ENCODE data around the gene ZNF827. TPM values are rescaled to one million over a fixed set of nuclear protein-coding genes. Genes with fewer than 3 reads are reported as not detected.

ZNF827 gene
- total RNA-seq, 4 donors from 2014 or later, result 5.2 to 11.0 (median 6.4) TPM

DNA sequence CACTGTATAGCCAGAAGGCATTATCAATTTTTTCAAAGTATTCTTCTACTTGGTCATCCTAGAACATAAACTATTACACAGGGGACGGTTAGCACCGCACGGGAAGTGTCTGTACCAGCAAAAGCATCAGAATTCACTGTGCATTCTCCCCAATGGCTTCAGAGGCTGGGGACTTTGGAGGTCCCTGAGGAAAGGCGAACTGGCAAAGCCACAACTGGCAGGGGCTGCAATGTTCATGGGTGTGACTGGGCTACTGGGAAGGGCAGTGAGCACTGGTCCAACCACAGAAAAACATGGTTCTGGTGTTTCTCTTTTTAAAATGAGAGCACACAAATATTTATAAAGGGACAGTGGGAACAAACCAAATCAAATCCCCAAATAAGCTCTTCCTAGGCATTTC is 175.2 kb downstream of the ZNF827 start:
- no peaks in the 10 kb centered on the region for H3K27me3 ChIP-seq
- no peak for DNase-seq
- intact Hi-C loops (cut with DNase I), result no loop called here
- peaks cover 0 to 70% (median 11%) of the 10 kb centered on the region in 3 donors for H3K36me3 ChIP-seq
- no peak for TF ChIP-seq POLR2A (IDR thresholded peaks at IDR 0.05)
- TF ChIP-seq, protein P1, sequence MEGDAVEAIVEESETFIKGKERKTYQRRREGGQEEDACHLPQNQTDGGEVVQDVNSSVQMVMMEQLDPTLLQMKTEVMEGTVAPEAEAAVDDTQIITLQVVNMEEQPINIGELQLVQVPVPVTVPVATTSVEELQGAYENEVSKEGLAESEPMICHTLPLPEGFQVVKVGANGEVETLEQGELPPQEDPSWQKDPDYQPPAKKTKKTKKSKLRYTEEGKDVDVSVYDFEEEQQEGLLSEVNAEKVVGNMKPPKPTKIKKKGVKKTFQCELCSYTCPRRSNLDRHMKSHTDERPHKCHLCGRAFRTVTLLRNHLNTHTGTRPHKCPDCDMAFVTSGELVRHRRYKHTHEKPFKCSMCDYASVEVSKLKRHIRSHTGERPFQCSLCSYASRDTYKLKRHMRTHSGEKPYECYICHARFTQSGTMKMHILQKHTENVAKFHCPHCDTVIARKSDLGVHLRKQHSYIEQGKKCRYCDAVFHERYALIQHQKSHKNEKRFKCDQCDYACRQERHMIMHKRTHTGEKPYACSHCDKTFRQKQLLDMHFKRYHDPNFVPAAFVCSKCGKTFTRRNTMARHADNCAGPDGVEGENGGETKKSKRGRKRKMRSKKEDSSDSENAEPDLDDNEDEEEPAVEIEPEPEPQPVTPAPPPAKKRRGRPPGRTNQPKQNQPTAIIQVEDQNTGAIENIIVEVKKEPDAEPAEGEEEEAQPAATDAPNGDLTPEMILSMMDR (IDR thresholded peaks at IDR 0.05), result no peak
- H3K27ac ChIP-seq, result no peak overlapping the region
- no peak overlapping the region for H3K4me3 ChIP-seq
- WGBS, 2 donors, result 93 to 96% methylated on average over 3 to 4 of the region's 4 CpGs
- H3K4me1 ChIP-seq, result no peaks in the 10 kb centered on the region
- H3K9me3 ChIP-seq, result no peaks in the 10 kb centered on the region

- no peak overlapping the region for H3K27ac ChIP-seq
- H3K4me1 ChIP-seq, result no peaks in the 10 kb centered on the region
- no peaks in the 10 kb centered on the region for H3K9me3 ChIP-seq
- 96 to 98% methylated on average over 5 to 8 of the region's 8 CpGs for WGBS, 2 donors
- intact Hi-C loops (cut with DNase I), result no loop called here
- H3K27me3 ChIP-seq, result no peaks in the 10 kb centered on the region
- TF ChIP-seq, protein P1 (IDR thresholded peaks at IDR 0.05), result no peak
- no peak for TF ChIP-seq POLR2A (IDR thresholded peaks at IDR 0.05)
- no peak overlapping the region for H3K4me3 ChIP-seq
- DNase-seq, result no peak
- H3K36me3 ChIP-seq, result peaks cover 0 to 70% (median 11%) of the 10 kb centered on the region in 3 donors
Observed at GRCh38 chr4:145762719-145763118, 175.9 kb downstream of the ZNF827 start.

- Histone ChIP-seq H3K27ac (no peak overlapping the region), H3K9me3 (no peaks in the 10 kb centered on the region), H3K27me3 (no peaks in the 10 kb centered on the region), H3K4me1 (no peaks in the 10 kb centered on the region), H3K36me3 (peaks cover 0 to 69% (median 11%) of the 10 kb centered on the region in 3 donors), H3K4me3 (no peak overlapping the region)
- intact Hi-C loops (cut with DNase I), result no loop called here
- WGBS, 2 donors, result 96 to 100% methylated on average over 2 to 19 of the region's 49 CpGs
- no peak for DNase-seq
- TF ChIP-seq POLR2A (IDR thresholded peaks at IDR 0.05), result no peak
- TF ChIP-seq, protein P1 (IDR thresholded peaks at IDR 0.05), result no peak
Observed at GRCh38 chr4:145760961-145761929, 177.4 kb downstream of the ZNF827 start.

DNA sequence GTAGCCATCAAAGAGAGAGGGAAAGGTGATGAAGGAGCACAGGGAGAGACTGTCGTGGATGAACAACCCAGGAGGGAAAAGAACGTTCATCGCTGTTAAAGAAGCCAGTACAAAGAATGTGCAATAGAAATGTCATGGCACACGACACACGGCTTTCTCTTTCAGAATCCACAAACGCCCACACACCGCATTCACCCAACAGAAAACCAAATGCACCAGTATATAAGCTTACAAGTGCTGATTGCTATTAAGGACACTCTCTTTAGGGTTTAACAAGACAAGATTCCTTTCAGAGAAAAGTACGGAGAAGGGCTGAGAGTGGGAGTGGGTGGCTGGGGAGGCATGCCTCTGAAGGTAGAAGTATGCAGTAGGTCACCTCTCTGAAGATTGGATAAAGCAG is 178.4 kb downstream of the ZNF827 start:
- intact Hi-C loops (cut with DNase I), result no loop called here
- H3K4me3 ChIP-seq, result no peak overlapping the region
- 88 to 95% methylated on average over 8 of the region's 8 CpGs for WGBS, 2 donors
- no peaks in the 10 kb centered on the region for H3K4me1 ChIP-seq
- H3K36me3 ChIP-seq, result peaks cover 0 to 58% (median 8%) of the 10 kb centered on the region in 3 donors
- H3K27ac ChIP-seq, result no peak overlapping the region
- H3K9me3 ChIP-seq, result no peaks in the 10 kb centered on the region
- no peak for DNase-seq
- TF ChIP-seq, protein P1 (IDR thresholded peaks at IDR 0.05), result no peak
- no peak for TF ChIP-seq POLR2A (IDR thresholded peaks at IDR 0.05)
- no peaks in the 10 kb centered on the region for H3K27me3 ChIP-seq

GRCh38 chr4:145757188-145757587 is 181.4 kb downstream of the ZNF827 start:
- Histone ChIP-seq H3K9me3 (no peaks in the 10 kb centered on the region), H3K27me3 (no peaks in the 10 kb centered on the region), H3K27ac (no peak overlapping the region), H3K36me3 (peaks cover 0 to 28% (median 8%) of the 10 kb centered on the region in 3 donors), H3K4me3 (no peak overlapping the region), H3K4me1 (no peaks in the 10 kb centered on the region)
- DNase-seq, result no peak
- no peak for TF ChIP-seq POLR2A (IDR thresholded peaks at IDR 0.05)
- TF ChIP-seq, protein P1 (IDR thresholded peaks at IDR 0.05), result no peak
- intact Hi-C loops (cut with DNase I), result no loop called here
- 82 to 86% methylated on average over 1 of the region's 1 CpG for WGBS, 2 donors
